Measurements from ENCODE around the gene HOXA3. TPM values are rescaled to one million over a fixed set of nuclear protein-coding genes. Genes with fewer than 3 reads are reported as not detected.

Gene HOXA3
- total RNA-seq, 4 donors from 2014 or later = 10.2 to 16.6 (median 13.8) TPM

DNA sequence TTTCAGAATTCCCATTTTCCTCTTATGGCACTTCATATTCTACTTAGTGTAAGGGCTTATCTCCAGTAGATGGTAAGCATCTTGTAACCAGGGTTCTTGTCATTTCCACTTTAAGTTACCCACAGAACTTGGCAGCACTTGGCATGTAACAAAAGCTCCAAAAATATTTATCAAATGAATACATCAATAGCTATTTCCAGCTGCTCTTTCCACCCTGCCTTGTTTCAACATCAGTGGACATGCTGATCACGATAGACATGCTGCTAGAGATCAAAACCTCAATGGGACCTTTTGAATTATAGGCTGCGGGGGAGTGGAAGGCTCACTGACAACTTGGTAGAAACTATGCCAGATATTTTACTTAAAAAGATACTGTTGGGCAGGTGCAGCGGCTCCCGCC, 89.4 kb downstream of the HOXA3 start:
- DNase-seq (ENCODE audit: extremely low spot score) = no peak
- Histone ChIP-seq H3K27me3 (no peaks in the 10 kb centered on the region), H3K27ac (replicated peaks in 1 of 4) (no peak overlapping the region), H3K36me3 (no peaks in the 10 kb centered on the region), H3K4me1 (peaks cover 0 to 13% (median 6%) of the 10 kb centered on the region in 4 donors), H3K4me3 (no peak overlapping the region), H3K9me3 (no peaks in the 10 kb centered on the region)
- WGBS = 94% methylated on average over 4 of the region's 4 CpGs
- TF ChIP-seq, protein P1, sequence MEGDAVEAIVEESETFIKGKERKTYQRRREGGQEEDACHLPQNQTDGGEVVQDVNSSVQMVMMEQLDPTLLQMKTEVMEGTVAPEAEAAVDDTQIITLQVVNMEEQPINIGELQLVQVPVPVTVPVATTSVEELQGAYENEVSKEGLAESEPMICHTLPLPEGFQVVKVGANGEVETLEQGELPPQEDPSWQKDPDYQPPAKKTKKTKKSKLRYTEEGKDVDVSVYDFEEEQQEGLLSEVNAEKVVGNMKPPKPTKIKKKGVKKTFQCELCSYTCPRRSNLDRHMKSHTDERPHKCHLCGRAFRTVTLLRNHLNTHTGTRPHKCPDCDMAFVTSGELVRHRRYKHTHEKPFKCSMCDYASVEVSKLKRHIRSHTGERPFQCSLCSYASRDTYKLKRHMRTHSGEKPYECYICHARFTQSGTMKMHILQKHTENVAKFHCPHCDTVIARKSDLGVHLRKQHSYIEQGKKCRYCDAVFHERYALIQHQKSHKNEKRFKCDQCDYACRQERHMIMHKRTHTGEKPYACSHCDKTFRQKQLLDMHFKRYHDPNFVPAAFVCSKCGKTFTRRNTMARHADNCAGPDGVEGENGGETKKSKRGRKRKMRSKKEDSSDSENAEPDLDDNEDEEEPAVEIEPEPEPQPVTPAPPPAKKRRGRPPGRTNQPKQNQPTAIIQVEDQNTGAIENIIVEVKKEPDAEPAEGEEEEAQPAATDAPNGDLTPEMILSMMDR (IDR thresholded peaks at IDR 0.05) = no peak
- no peak for TF ChIP-seq EP300 (IDR thresholded peaks at IDR 0.05)
- TF ChIP-seq POLR2A (IDR thresholded peaks at IDR 0.05; ENCODE audit: low read depth) = no peak
- no peak for TF ChIP-seq POLR2AphosphoS5 (IDR thresholded peaks at IDR 0.05)
- intact Hi-C loops (cut with DNase I) = loop anchor here (10.0 kb wide), 1 partner anchor 168 kb away; no protein-coding TSS in a partner anchor

Small RNA genes within 50 kb of the gene (small RNA-seq; reads per million reads assigned to genes)
- gene AC004080.5 (0 reads per million in 3 donors), gene RF01977 (0 reads per million in 3 donors), gene RF02140 (0 reads per million in 3 donors), gene RF02141 (0 reads per million in 3 donors)

Other genes starting within 250 kb of the HOXA3 start
- 1 to 10 TPM in 1 of 4 donors, under 1 TPM in 3; 0.17 to 1.4 (median 0.56) TPM for gene HOXA1, start 56.6 kb downstream of the HOXA3 start, total RNA-seq
- 1 to 10 TPM; 3.3 to 5.4 (median 4.4) TPM for gene HOXA2, start 49.9 kb downstream of the HOXA3 start, total RNA-seq
- gene HOXA4, start 21.8 kb downstream of the HOXA3 start, total RNA-seq = 10 to 100 TPM; 12.5 to 26.8 (median 18.1) TPM
- 10 to 100 TPM in 3 of 4 donors, 1 to 10 TPM in 1; 7.8 to 24.8 (median 14.7) TPM for gene HOXA5, start 8.9 kb downstream of the HOXA3 start, total RNA-seq
- under 1 TPM in 2 of 4 donors, not detected in 2; 0.66 to 0.92 TPM for gene HOXA6, start 4.8 kb downstream of the HOXA3 start, total RNA-seq
- gene HOXA7, start 4.1 kb upstream of the HOXA3 start, total RNA-seq = 1 to 10 TPM in 1 of 4 donors, under 1 TPM in 3; 0.33 to 1.7 (median 0.49) TPM
- under 1 TPM in 1 of 4 donors, not detected in 3; 0.50 TPM for gene HOXA9, start 13.0 kb upstream of the HOXA3 start, total RNA-seq
- not detected for gene HOXA10, start 21.7 kb upstream of the HOXA3 start, total RNA-seq
- not detected for gene HOXA11, start 32.6 kb upstream of the HOXA3 start, total RNA-seq
- not detected for gene HOXA13, start 47.5 kb upstream of the HOXA3 start, total RNA-seq
- not detected for gene EVX1, start 90.2 kb upstream of the HOXA3 start, total RNA-seq

Data from esophagus muscularis mucosa (tissue), 4 donors.